Neural crest cell (in vitro differentiated cells): ENCODE measurements around the gene CHRNA4. TPM values are rescaled to one million over a fixed set of nuclear protein-coding genes. Genes with fewer than 3 reads are reported as not detected.

Experiments
- DNase-seq: peaks from one replicate; pipeline ENCODE4 v3.0.0; 2021; ENCODE audit warnings: low read depth, mixed read lengths, low spot score
- H3K27ac Mint-ChIP-seq: one replicate; pipeline ENCODE4 v1.8.0; 2021; ENCODE audit warnings: mild to moderate bottlenecking, mixed read lengths; ENCODE audit not compliant: unreplicated experiment
- H3K27me3 Mint-ChIP-seq: 2 replicates; pipeline ENCODE4 v1.8.0; 2021; ENCODE audit warnings: low read depth, mild to moderate bottlenecking, mixed read lengths
- H3K36me3 Mint-ChIP-seq: 2 replicates; pipeline ENCODE4 v1.8.0; 2021; ENCODE audit warnings: low read depth, mild to moderate bottlenecking, mixed read lengths
- H3K4me1 Mint-ChIP-seq: 2 replicates; pipeline ENCODE4 v1.8.0; 2021; ENCODE audit warnings: mixed read lengths
- H3K4me3 Mint-ChIP-seq: one replicate; pipeline ENCODE4 v1.8.0; 2021; ENCODE audit warnings: mild to moderate bottlenecking, mixed read lengths
- H3K9me3 Mint-ChIP-seq: 2 replicates; pipeline ENCODE4 v1.8.0; 2021; ENCODE audit warnings: mixed read lengths
- CTCF ChIP-seq: fragments of 200-600 bp; sonication (generic); conservative IDR thresholded peaks from 2 replicates; pipeline ENCODE4 v1.5.0; 2021; ENCODE audit warnings: antibody characterized with exemption, mild to moderate bottlenecking
- total RNA-seq: library from RNA; stranded (reverse); gene quantifications from 2 replicates; pipeline ENCODE4 v1.2.1, GENCODE V29; 2021

CHRNA4 gene
- total RNA-seq, 1 donor from 2014 or later, result 5.4 TPM

DNA sequence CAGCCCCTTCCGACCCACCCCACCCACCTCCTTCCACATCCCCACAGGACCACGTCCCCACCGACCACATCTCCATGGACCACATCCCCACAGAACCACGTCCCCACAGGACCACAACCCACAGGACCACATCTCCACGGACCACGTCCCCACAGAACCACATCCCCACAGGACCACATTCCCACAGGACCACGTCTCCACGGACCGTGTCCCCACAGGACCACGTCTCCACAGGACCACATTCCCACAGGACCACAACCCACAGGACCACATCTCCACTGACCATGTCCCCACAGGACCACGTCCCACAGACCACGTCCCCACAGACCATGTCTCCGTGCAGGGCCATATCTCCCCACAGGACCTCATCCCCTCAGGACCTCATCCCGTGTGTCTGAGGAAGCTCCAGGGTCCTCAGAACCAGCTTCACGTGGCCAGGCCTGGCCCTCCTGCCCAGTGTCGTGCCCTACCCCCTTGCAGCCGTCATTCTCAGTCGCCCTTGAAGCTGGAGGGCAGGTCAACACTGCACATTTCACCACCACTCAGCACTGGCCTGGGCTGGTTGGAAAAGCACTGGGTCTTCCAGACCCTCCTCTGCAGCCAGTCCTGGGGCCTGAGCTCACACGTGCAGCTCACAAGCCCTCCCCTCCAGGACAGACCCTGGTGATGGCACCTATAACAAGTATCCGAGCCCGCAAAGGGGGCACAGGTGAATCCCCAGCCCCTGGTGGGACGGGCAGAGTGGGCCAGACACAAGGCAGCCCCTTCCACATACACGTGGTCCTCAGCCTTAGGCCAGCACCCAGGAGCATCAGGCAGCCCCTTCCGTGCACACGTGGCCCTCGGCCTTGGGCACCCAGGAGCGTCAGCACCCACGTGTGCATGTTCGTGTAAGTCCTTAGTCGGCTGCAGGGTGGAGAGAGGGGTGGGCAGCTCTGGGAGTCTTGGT, 3.9 kb downstream of the CHRNA4 start:
- peaks cover 18% of the 10 kb centered on the region for H3K27me3 Mint-ChIP-seq
- H3K27ac Mint-ChIP-seq, result no peak overlapping the region
- H3K4me1 Mint-ChIP-seq, result peaks cover 10% of the 10 kb centered on the region
- TF ChIP-seq CTCF, result no peak
- H3K9me3 Mint-ChIP-seq, result no peaks in the 10 kb centered on the region
- no peaks in the 10 kb centered on the region for H3K36me3 Mint-ChIP-seq
- no peak for DNase-seq
- H3K4me3 Mint-ChIP-seq, result no peak overlapping the region

- Mint-ChIP-seq H3K4me3 (no peak overlapping the region), H3K9me3 (no peaks in the 10 kb centered on the region), H3K27me3 (peaks cover 15% of the 10 kb centered on the region), H3K36me3 (no peaks in the 10 kb centered on the region), H3K4me1 (peaks cover 10% of the 10 kb centered on the region), H3K27ac (no peak overlapping the region)
- DNase-seq, result no peak
- TF ChIP-seq CTCF, result no peak
Observed at GRCh38 chr20:63356511-63356910, 4.6 kb downstream of the CHRNA4 start.

GRCh38 chr20:63355781-63356295, 5.3 kb downstream of the CHRNA4 start:
- H3K36me3 Mint-ChIP-seq, result no peaks in the 10 kb centered on the region
- no peaks in the 10 kb centered on the region for H3K9me3 Mint-ChIP-seq
- TF ChIP-seq CTCF, result no peak

GRCh38 chr20:63354636-63355350, 6.4 kb downstream of the CHRNA4 start:
- peaks cover 6% of the 10 kb centered on the region for H3K9me3 Mint-ChIP-seq
- H3K4me1 Mint-ChIP-seq, result peaks cover 17% of the 10 kb centered on the region
- TF ChIP-seq CTCF, result no peak
- H3K36me3 Mint-ChIP-seq, result peaks cover 4% of the 10 kb centered on the region
- H3K27ac Mint-ChIP-seq, result peak overlapping the region; percentile 67
- peaks cover 11% of the 10 kb centered on the region for H3K27me3 Mint-ChIP-seq
- no peak overlapping the region for H3K4me3 Mint-ChIP-seq
- no peak for DNase-seq

More at GRCh38 chr20:63355781-63356295, 5.3 kb downstream of the CHRNA4 start:
- Mint-ChIP-seq H3K4me3 (no peak overlapping the region), H3K27ac (no peak overlapping the region), H3K27me3 (peaks cover 15% of the 10 kb centered on the region), H3K4me1 (peaks cover 10% of the 10 kb centered on the region)
- no peak for DNase-seq

DNA sequence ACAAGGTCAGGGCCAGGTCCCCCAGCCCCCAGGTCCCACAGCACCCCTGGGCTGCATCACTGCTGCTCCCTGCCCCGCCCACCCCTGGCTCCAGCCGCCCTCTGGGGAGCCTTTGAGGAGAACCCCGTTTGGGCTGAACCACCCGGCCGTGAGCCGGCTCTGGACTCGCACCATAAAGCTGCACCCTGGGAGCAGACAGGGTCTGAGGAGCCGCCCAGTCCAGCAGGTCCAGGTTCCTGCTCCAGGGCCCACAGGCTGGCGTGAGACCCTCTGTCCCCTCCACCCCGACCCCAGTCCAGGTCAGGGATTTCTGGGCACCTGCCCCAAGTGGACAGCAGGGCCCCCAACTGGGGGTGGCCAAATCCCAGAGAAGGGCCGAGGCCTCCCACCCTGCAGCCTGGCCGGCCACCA, 8.3 kb downstream of the CHRNA4 start:
- H3K4me1 Mint-ChIP-seq, result peaks cover 20% of the 10 kb centered on the region
- H3K36me3 Mint-ChIP-seq, result peaks cover 4% of the 10 kb centered on the region
- no peak for TF ChIP-seq CTCF
- H3K27ac Mint-ChIP-seq, result no peak overlapping the region
- no peak for DNase-seq
- peaks cover 5% of the 10 kb centered on the region for H3K27me3 Mint-ChIP-seq
- H3K9me3 Mint-ChIP-seq, result peaks cover 6% of the 10 kb centered on the region
- no peak overlapping the region for H3K4me3 Mint-ChIP-seq
